GM12878 (cell line): Measurements from ENCODE around the gene HCN3. TPM values are rescaled to one million over a fixed set of nuclear protein-coding genes. Genes with fewer than 3 reads are reported as not detected.
"Not testable (repeated sequence)": the region's sequence is repeated elsewhere in the genome, so short reads cannot be mapped to it uniquely, and the experiment has no call there.

Experiments used
- ATAC-seq: fragments of 200-7000 bp; cut with Tn5 transposase; 3 replicates; pipeline ENCODE4 v1.9.1; 2020; ENCODE audit warnings: mild to moderate bottlenecking, moderate library complexity
- BruUV-seq: library from RNA; stranded (reverse); fragments of 400-500 nt; replicated peaks from 2 replicates; lab custom pipeline; 2021; lab: Mats Ljungman, UMichigan
- CTCF ChIA-PET: fragments of 300-600 bp; sonication (Branson Sonifier 250); formaldehyde crosslinking; extraction: SDS; loops from one replicate; lab custom pipeline; 2021; ENCODE audit warnings: inconsistent platforms; lab: Yijun Ruan, JAX
- POLR2A ChIA-PET: fragments of 350-600 bp; formaldehyde crosslinking; extraction: SDS; loops from one replicate; lab custom pipeline; 2021; ENCODE audit warnings: inconsistent platforms; lab: Charles Lee
- RAD21 ChIA-PET: fragments of 300-600 bp; sonication (Branson Sonifier 250); formaldehyde crosslinking; loops from one replicate; lab custom pipeline; 2023; ENCODE audit warnings: antibody characterized with exemption; ENCODE audit not compliant: unreplicated experiment; lab: Charles Lee
- SMC1A ChIA-PET: fragments of 300-600 bp; sonication (Branson Sonifier 250); formaldehyde crosslinking; loops from one replicate; lab custom pipeline; 2023; ENCODE audit not compliant: unreplicated experiment, uncharacterized antibody; lab: Charles Lee
- DNase-seq: peaks from one replicate; pipeline ENCODE4 v3.0.0-alpha.2; 2011; ENCODE audit warnings: low read depth, low spot score
- FAIRE-seq: peaks from 3 replicates; lab custom pipeline; 2011; peaks lifted over from hg19 to GRCh38; lab: Jason Lieb, UNC
- H2AFZ ChIP-seq: 2 replicates; pipeline ENCODE4 v1.6.0; 2011; ENCODE audit warnings: low read depth, low read length, control low read depth; ENCODE audit not compliant: control insufficient read depth
- H3K27ac ChIP-seq: 2 replicates; pipeline ENCODE4 v1.5.1; 2011; ENCODE audit warnings: control low read depth; ENCODE audit not compliant: control insufficient read depth, insufficient read depth
- H3K27me3 ChIP-seq, 2 experiments: replicated peaks in 1 of 2; 2 replicates each; pipeline versions ENCODE4 v1.6.0 to v1.6.1; 2011; ENCODE audit warnings: low read length in 1 of 2; ENCODE audit not compliant: control insufficient read depth in 2 of 2, insufficient read depth in 2 of 2
- H3K36me3 ChIP-seq, 2 experiments: 2 replicates each; pipeline ENCODE4 v1.5.1; 2011; ENCODE audit warnings: low read length in 1 of 2; ENCODE audit not compliant: control insufficient read depth in 2 of 2, insufficient read depth in 2 of 2
- H3K4me1 ChIP-seq: 2 replicates; pipeline ENCODE4 v1.6.1; 2011; ENCODE audit warnings: mild to moderate bottlenecking, low read length, moderate library complexity, mixed read lengths; ENCODE audit not compliant: control insufficient read depth, insufficient read depth
- H3K4me2 ChIP-seq: 2 replicates; pipeline ENCODE4 v1.6.0; 2011; ENCODE audit warnings: control low read depth; ENCODE audit not compliant: control insufficient read depth, insufficient read depth
- H3K4me3 ChIP-seq: fragments of 200-600 bp; sonication (generic); 2 replicates; pipeline ENCODE4 v1.5.1; 2016
- H3K79me2 ChIP-seq: 2 replicates; pipeline ENCODE4 v1.6.0; 2011; ENCODE audit warnings: low read length; ENCODE audit not compliant: control insufficient read depth, insufficient read depth
- H3K9ac ChIP-seq: 2 replicates; pipeline ENCODE4 v1.8.0; 2011; ENCODE audit warnings: low read length, control low read depth, mixed read lengths; ENCODE audit not compliant: control insufficient read depth, insufficient read depth
- H3K9me3 ChIP-seq: replicated peaks from 3 replicates; pipeline ENCODE4 v1.5.1; 2011; ENCODE audit warnings: mild to moderate bottlenecking, low read length; ENCODE audit not compliant: control insufficient read depth, insufficient read depth
- H4K20me1 ChIP-seq: 2 replicates; pipeline ENCODE4 v1.6.0; 2011; ENCODE audit not compliant: control insufficient read depth, insufficient read depth
- BRCA1 ChIP-seq: IDR thresholded peaks from 2 replicates; pipeline ENCODE4 v1.6.1; 2011; ENCODE audit warnings: low read depth, low read length, improper control_type of control experiment
- NBN ChIP-seq: fragments of 450-650 bp; IDR thresholded peaks from 2 replicates; pipeline ENCODE4 v1.6.1; 2016
- NR2C1 ChIP-seq: fragments of 450-650 bp; IDR thresholded peaks from 2 replicates; pipeline ENCODE4 v1.6.1; 2017; ENCODE audit warnings: antibody characterized with exemption, mild to moderate bottlenecking, moderate library complexity
- PML ChIP-seq: IDR thresholded peaks from 2 replicates; pipeline ENCODE4 v1.6.1; 2012; ENCODE audit warnings: low read length, inconsistent platforms
- POU2F2 ChIP-seq: IDR thresholded peaks from 3 replicates; pipeline ENCODE4 v1.6.1; 2011; ENCODE audit warnings: low read depth, mild to moderate bottlenecking, low read length, borderline replicate concordance
- SMAD5 ChIP-seq: IDR thresholded peaks from 2 replicates; pipeline ENCODE4 v1.6.1; 2016; ENCODE audit warnings: antibody characterized with exemption, low read depth
- TARDBP ChIP-seq: IDR thresholded peaks from 2 replicates; pipeline ENCODE4 v1.6.1; 2016; ENCODE audit warnings: borderline replicate concordance
- WGBS: methylation state at CpG from one replicate; pipeline ENCODE4 v1.1.6; 2016; ENCODE audit warnings: low lambda C conversion rate; ENCODE audit not compliant: insufficient replicate concordance, insufficient coverage; ENCODE audit errors: missing lambda C conversion rate; 5-methylcytosine and 5-hydroxymethylcytosine counted together
- in situ Hi-C: fragments of 300-500 bp; cut with MboI; formaldehyde crosslinking; loops from 9 replicates; pipeline ENCODE4 v1.14.3; 2018; ENCODE audit warnings: mixed read lengths
- intact Hi-C: fragments of 100-400 bp; cut with micrococcal nuclease; formaldehyde crosslinking; loops from one replicate; pipeline ENCODE4 v1.14.2; 2022; ENCODE audit not compliant: unreplicated experiment
- polyA plus RNA-seq, 11 experiments: library from polyadenylated mRNA; depleted of rRNA in 4 of 11; unstranded in 6 of 11; stranded (reverse) in 5 of 11; fragments of >200 nt; fragmentation: Nextera tagmentation in 4 of 11; fragmentation: Illumina TruSeq in 1 of 11; extraction: Ambion mirVana in 4 of 11; extraction: Trizol in 1 of 11; gene quantifications; 1 replicate in 1 of 11; 2 replicates in 10 of 11; pipeline versions ENCODE4 v1.2.1 to v1.2.3, GENCODE V29; 2011 to 2016; ENCODE audit warnings: inconsistent platforms in 2 of 11, missing spikeins in 2 of 11, low read depth in 1 of 11
- total RNA-seq, 4 experiments: library from RNA; depleted of rRNA in 3 of 4; stranded (reverse); fragments of >200 nt in 3 of 4; fragmentation: Illumina TruSeq in 1 of 4; extraction: Trizol in 1 of 4; gene quantifications; 2 replicates each; pipeline versions ENCODE4 v1.2.1 to v1.2.3, GENCODE V29; 2013 to 2021
- TF ChIP-seq, protein P1 (sequence below): fragments of 450-650 bp; formaldehyde crosslinking; IDR thresholded peaks from 2 replicates; pipeline ENCODE4 v1.4.0; 2020; ENCODE audit warnings: mild to moderate bottlenecking, moderate library complexity
- TF ChIP-seq, protein P2 (sequence below): fragments of 450-650 bp; IDR thresholded peaks from 2 replicates; pipeline ENCODE4 v1.6.1; 2018; ENCODE audit warnings: mild to moderate bottlenecking, low read depth, moderate library complexity; ENCODE audit not compliant: partially characterized antibody

The HCN3 gene
- total and polyA plus RNA-seq, 10 of the 15 experiments (the other 5 are each of a cell fraction or from before 2014, with no cell fraction given) = 0.08 to 4.1 (median 1.8) TPM

DNA sequence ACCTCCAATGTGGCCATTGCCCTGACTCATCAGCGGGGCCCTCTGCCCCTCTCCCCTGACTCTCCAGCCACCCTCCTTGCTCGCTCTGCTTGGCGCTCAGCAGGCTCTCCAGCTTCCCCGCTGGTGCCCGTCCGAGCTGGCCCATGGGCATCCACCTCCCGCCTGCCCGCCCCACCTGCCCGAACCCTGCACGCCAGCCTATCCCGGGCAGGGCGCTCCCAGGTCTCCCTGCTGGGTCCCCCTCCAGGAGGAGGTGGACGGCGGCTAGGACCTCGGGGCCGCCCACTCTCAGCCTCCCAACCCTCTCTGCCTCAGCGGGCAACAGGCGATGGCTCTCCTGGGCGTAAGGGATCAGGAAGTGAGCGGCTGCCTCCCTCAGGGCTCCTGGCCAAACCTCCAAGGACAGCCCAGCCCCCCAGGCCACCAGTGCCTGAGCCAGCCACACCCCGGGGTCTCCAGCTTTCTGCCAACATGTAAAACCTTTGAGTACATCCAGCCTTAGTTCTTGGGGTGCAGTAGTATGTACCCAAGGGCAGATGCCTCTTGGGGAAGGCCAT lies 10.8 kb downstream of the HCN3 start (continued):
- TF ChIP-seq, protein P1, sequence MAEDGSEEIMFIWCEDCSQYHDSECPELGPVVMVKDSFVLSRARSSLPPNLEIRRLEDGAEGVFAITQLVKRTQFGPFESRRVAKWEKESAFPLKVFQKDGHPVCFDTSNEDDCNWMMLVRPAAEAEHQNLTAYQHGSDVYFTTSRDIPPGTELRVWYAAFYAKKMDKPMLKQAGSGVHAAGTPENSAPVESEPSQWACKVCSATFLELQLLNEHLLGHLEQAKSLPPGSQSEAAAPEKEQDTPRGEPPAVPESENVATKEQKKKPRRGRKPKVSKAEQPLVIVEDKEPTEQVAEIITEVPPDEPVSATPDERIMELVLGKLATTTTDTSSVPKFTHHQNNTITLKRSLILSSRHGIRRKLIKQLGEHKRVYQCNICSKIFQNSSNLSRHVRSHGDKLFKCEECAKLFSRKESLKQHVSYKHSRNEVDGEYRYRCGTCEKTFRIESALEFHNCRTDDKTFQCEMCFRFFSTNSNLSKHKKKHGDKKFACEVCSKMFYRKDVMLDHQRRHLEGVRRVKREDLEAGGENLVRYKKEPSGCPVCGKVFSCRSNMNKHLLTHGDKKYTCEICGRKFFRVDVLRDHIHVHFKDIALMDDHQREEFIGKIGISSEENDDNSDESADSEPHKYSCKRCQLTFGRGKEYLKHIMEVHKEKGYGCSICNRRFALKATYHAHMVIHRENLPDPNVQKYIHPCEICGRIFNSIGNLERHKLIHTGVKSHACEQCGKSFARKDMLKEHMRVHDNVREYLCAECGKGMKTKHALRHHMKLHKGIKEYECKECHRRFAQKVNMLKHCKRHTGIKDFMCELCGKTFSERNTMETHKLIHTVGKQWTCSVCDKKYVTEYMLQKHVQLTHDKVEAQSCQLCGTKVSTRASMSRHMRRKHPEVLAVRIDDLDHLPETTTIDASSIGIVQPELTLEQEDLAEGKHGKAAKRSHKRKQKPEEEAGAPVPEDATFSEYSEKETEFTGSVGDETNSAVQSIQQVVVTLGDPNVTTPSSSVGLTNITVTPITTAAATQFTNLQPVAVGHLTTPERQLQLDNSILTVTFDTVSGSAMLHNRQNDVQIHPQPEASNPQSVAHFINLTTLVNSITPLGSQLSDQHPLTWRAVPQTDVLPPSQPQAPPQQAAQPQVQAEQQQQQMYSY (CRISPR knock-in tag) = no peak
- TF ChIP-seq NR2C1 (no peak), SMAD5 (no peak), PML (no peak), TARDBP (no peak), POU2F2 (no peak), BRCA1 (no peak), NBN (no peak)
- TF ChIP-seq, protein P2, sequence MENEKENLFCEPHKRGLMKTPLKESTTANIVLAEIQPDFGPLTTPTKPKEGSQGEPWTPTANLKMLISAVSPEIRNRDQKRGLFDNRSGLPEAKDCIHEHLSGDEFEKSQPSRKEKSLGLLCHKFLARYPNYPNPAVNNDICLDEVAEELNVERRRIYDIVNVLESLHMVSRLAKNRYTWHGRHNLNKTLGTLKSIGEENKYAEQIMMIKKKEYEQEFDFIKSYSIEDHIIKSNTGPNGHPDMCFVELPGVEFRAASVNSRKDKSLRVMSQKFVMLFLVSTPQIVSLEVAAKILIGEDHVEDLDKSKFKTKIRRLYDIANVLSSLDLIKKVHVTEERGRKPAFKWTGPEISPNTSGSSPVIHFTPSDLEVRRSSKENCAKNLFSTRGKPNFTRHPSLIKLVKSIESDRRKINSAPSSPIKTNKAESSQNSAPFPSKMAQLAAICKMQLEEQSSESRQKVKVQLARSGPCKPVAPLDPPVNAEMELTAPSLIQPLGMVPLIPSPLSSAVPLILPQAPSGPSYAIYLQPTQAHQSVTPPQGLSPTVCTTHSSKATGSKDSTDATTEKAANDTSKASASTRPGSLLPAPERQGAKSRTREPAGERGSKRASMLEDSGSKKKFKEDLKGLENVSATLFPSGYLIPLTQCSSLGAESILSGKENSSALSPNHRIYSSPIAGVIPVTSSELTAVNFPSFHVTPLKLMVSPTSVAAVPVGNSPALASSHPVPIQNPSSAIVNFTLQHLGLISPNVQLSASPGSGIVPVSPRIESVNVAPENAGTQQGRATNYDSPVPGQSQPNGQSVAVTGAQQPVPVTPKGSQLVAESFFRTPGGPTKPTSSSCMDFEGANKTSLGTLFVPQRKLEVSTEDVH = no peak

DNA sequence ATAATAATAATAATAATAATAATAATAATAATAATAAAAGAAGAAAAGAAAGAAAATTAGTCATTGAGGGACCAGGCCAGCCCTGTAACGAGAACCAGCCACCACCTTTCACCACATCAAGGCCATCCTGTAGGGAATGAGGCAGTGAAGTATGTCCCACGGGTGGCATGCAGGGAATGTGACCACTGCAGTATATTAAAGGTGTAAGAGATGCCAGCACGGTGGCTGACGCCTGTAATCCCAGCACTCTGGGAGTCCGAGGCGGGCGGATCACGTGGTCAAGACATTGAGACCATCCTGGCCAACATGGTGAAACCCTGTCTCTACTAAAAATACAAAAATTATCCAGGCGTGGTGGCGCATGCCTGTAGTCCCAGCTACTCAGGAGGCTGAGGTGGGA lies 13.7 kb downstream of the HCN3 start:
- H3K27ac ChIP-seq, SMC1A ChIA-PET, H4K20me1 ChIP-seq, H3K79me2 ChIP-seq, H3K9ac ChIP-seq, in situ Hi-C loops, DNase-seq, FAIRE-seq, H2AFZ ChIP-seq, H3K4me1 ChIP-seq, BruUV-seq, H3K36me3 ChIP-seq, H3K9me3 ChIP-seq, ATAC-seq, H3K4me3 ChIP-seq, CTCF ChIA-PET, H3K4me2 ChIP-seq, intact Hi-C loops, H3K27me3 ChIP-seq: not testable (repeated sequence)
- POLR2A ChIA-PET = interaction anchor here (0.5 to 1.9 kb wide), 2 partner anchors 9 to 11 kb away, joined by 3 to 4 read pairs; no protein-coding TSS in a partner anchor
- RAD21 ChIA-PET = interaction anchor here (0.7 kb wide), 1 partner anchor 175 kb away, joined by 3 read pairs; no protein-coding TSS in a partner anchor
- 64% methylated on average over 10 of the region's 10 CpGs for WGBS
